Measurements from ENCODE around the gene DGKQ. TPM values are rescaled to one million over a fixed set of nuclear protein-coding genes. Genes with fewer than 3 reads are reported as not detected.

Gene DGKQ
- total RNA-seq, 1 experiment from 2014 or later, result 14.2 TPM

DNA sequence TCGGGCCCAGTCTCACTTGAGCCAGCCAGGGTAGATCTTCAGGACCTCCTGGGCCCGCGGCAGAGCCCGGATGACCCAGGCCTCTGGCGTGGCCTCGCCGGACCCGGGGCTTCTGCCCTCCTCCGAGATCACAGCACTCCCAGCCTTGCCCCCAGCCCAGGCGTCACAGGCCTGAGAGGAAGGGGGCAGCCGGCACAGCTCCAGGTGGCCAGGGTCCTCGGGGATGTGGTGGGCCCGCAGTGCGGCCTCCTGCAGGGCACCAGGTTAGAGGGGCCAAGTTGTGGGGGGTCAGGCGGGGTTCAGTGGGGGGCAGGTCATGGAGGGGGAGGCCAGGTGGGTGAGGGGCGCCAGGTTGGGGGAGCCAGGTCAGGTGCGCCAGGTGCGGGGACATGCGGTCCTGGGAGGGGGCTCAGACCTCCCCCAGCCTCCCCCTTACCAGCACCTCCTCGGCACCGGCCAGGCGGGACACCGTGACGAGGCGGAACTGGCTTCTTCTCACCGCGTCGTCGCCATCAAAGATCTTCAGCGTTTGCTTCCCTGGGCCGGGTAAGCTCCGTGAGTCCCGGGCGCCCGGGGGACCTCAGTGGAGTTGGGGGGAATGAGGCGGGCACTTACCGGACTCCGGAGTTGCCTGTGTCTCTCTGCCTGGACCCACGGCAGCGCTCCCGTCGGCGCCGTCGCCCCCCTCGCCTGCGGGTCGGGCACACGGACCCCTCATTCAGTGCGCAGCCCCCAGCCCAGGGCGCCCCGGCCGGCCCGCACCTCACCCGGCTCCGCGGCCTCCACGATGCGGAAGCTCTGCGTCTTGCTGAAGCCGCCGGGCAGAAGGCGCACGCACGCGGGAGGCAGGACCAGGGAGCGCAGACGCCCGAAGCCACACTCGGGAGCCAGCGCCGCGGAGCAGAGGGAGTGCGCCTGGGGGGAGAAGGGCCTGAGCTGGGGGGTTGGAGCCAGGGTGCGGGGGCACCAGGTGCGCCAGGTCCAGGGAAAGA lies 6.0 kb downstream of the DGKQ start:
- peaks cover 7% of the 10 kb centered on the region; the same call in 1 of the 2 replicates for H3K79me2 ChIP-seq (ENCODE audit: low read length)
- DNase-seq (no peak), ATAC-seq (no peak)
- TF ChIP-seq CTCF (conservative IDR thresholded peaks at IDR 0.05; ENCODE audit: low read depth, low read length) (no peak), EZH2 (IDR thresholded peaks at IDR 0.05; ENCODE audit: low read length, unreplicated experiment) (no peak), EZH2phosphoT487 (IDR thresholded peaks at IDR 0.05; ENCODE audit: borderline replicate concordance, low read length) (no peak)
- BruUV-seq (replicated peaks), result no TSS peak
- no peaks in the 10 kb centered on the region; the same call in 1 of the 2 replicates for H4K20me1 ChIP-seq (ENCODE audit: low read length)
- ChIA-PET CTCF (no interaction called here), POLR2A (ENCODE audit: unreplicated experiment) (no interaction called here)
- H3K4me1 ChIP-seq (ENCODE audit: insufficient read depth, low read length), result peaks cover 17% of the 10 kb centered on the region
- no peaks in the 10 kb centered on the region for H3K9me3 ChIP-seq (ENCODE audit: low read length)
- intact Hi-C loops (cut with micrococcal nuclease), result no loop called here
- H2AFZ ChIP-seq (ENCODE audit: low read length), result no peak overlapping the region
- H3K4me2 ChIP-seq (ENCODE audit: low read length), result no peak overlapping the region
- H3K27me3 ChIP-seq (ENCODE audit: low read length), result no peaks in the 10 kb centered on the region
- no peaks in the 10 kb centered on the region for H3F3A ChIP-seq (ENCODE audit: low read length, unreplicated experiment)
- H3K36me3 ChIP-seq (ENCODE audit: low read depth, low read length), result no peaks in the 10 kb centered on the region
- H3K27ac ChIP-seq (ENCODE audit: low read length), result no peak overlapping the region
- no peak overlapping the region for H3K4me3 ChIP-seq (ENCODE audit: low read length)
- no peak overlapping the region for H3K9ac ChIP-seq (ENCODE audit: low read length)
- H3K9me2 ChIP-seq (replicated peaks; ENCODE audit: low read length), result no peaks in the 10 kb centered on the region

- CTCF ChIA-PET, result no interaction called here
- Histone ChIP-seq H2AFZ (ENCODE audit: low read length) (no peak overlapping the region), H3K4me2 (ENCODE audit: low read length) (no peak overlapping the region), H3K36me3 (ENCODE audit: low read depth, low read length) (no peaks in the 10 kb centered on the region), H3K9ac (ENCODE audit: low read length) (no peak overlapping the region), H3K9me2 (replicated peaks; ENCODE audit: low read length) (no peaks in the 10 kb centered on the region), H3K4me1 (ENCODE audit: insufficient read depth, low read length) (peaks cover 8% of the 10 kb centered on the region), H3K9me3 (ENCODE audit: low read length) (no peaks in the 10 kb centered on the region), H3K27me3 (ENCODE audit: low read length) (no peaks in the 10 kb centered on the region), H3K79me2 (ENCODE audit: low read length) (no peaks in the 10 kb centered on the region), H3K27ac (ENCODE audit: low read length) (no peak overlapping the region), H4K20me1 (ENCODE audit: low read length) (no peaks in the 10 kb centered on the region; the same call in 1 of the 2 replicates), H3F3A (ENCODE audit: low read length, unreplicated experiment) (no peaks in the 10 kb centered on the region), H3K4me3 (ENCODE audit: low read length) (no peak overlapping the region)
- DNase-seq (no peak), ATAC-seq (no peak)
- no TSS peak for BruUV-seq (replicated peaks)
- TF ChIP-seq EZH2 (IDR thresholded peaks at IDR 0.05; ENCODE audit: low read length, unreplicated experiment) (no peak), EZH2phosphoT487 (IDR thresholded peaks at IDR 0.05; ENCODE audit: borderline replicate concordance, low read length) (no peak), CTCF (conservative IDR thresholded peaks at IDR 0.05; ENCODE audit: low read depth, low read length) (no peak)
- intact Hi-C loops (cut with micrococcal nuclease), result no loop called here
- POLR2A ChIA-PET (ENCODE audit: unreplicated experiment), result no interaction called here
Measured at GRCh38 chr4:966266-967112, 6.9 kb downstream of the DGKQ start.

Measured in PC-3 (cell line).